Naive thymus-derived CD4-positive, alpha-beta T cell (primary cell): Measurements from ENCODE around the gene CIC. TPM values are rescaled to one million over a fixed set of nuclear protein-coding genes. Genes with fewer than 3 reads are reported as not detected.
A peak's percentile ranks its signal among the peaks of the same experiment; 100 is the strongest.

Experiments used
- ATAC-seq: fragments of 150-1000 bp; cut with Tn5 transposase; 2 replicates; pipeline ENCODE4 v1.10.0; 2021; ENCODE audit warnings: mild to moderate bottlenecking, moderate library complexity
- CTCF ChIA-PET: fragments of 350-600 bp; sonication (Branson Sonifier 250); formaldehyde crosslinking; loops from one replicate; lab custom pipeline; 2021; ENCODE audit warnings: antibody characterized with exemption; lab: Charles Lee
- POLR2A ChIA-PET: fragments of 350-600 bp; sonication (Branson Sonifier 250); formaldehyde crosslinking; loops from one replicate; lab custom pipeline; 2021; ENCODE audit warnings: antibody characterized with exemption, inconsistent platforms; lab: Charles Lee
- DNase-seq, 9 donors: peaks; one replicate each; pipeline versions ENCODE4 v3.0.0 to v3.0.0-alpha.2; 2020 to 2022; ENCODE audit warnings: mixed read lengths in 1 of 9
- H3K27ac ChIP-seq: one replicate; pipeline ENCODE4 v1.7.0; 2013; ENCODE audit warnings: mild to moderate bottlenecking, low read depth, low read length, moderate library complexity
- H3K27me3 ChIP-seq, 2 donors: one replicate each; pipeline ENCODE4 v1.7.0; 2013; ENCODE audit warnings: low read length in 2 of 2, mild to moderate bottlenecking in 2 of 2, moderate library complexity in 2 of 2; ENCODE audit not compliant: control insufficient read depth in 2 of 2, insufficient read depth in 2 of 2
- H3K36me3 ChIP-seq, 3 experiments: 1 replicate in 2 of 3; 2 replicates in 1 of 3; pipeline ENCODE4 v1.7.0; 2013; ENCODE audit warnings: low read length in 3 of 3, mild to moderate bottlenecking in 3 of 3, moderate library complexity in 1 of 3; ENCODE audit not compliant: insufficient read depth in 3 of 3, control insufficient read depth in 2 of 3
- H3K4me1 ChIP-seq, 2 donors: one replicate each; pipeline ENCODE4 v1.7.0; 2013; ENCODE audit warnings: low read length in 2 of 2, mild to moderate bottlenecking in 2 of 2, moderate library complexity in 1 of 2; ENCODE audit not compliant: control insufficient read depth in 2 of 2, insufficient read depth in 2 of 2
- H3K4me3 ChIP-seq: 2 replicates; pipeline ENCODE4 v1.7.0; 2013; ENCODE audit warnings: mild to moderate bottlenecking, low read length
- H3K9me3 ChIP-seq, 3 experiments: 1 replicate in 2 of 3; 2 replicates in 1 of 3; pipeline ENCODE4 v1.7.0; 2013; ENCODE audit warnings: low read length in 3 of 3; ENCODE audit not compliant: control insufficient read depth in 2 of 3
- H3K27ac Mint-ChIP-seq, 9 donors: one replicate each; pipeline ENCODE4 v1.8.0; 2020 to 2022; ENCODE audit warnings: mixed read lengths in 9 of 9, mild to moderate bottlenecking in 8 of 9, moderate library complexity in 5 of 9, inconsistent platforms in 2 of 9
- H3K27me3 Mint-ChIP-seq, 5 donors: one replicate each; pipeline ENCODE4 v1.8.0; 2021 to 2022; ENCODE audit warnings: mixed read lengths in 5 of 5, mild to moderate bottlenecking in 1 of 5
- H3K36me3 Mint-ChIP-seq, 5 donors: one replicate each; pipeline ENCODE4 v1.8.0; 2020 to 2022; ENCODE audit warnings: mixed read lengths in 5 of 5, mild to moderate bottlenecking in 3 of 5, inconsistent platforms in 1 of 5
- H3K4me1 Mint-ChIP-seq, 7 donors: one replicate each; pipeline ENCODE4 v1.8.0; 2020 to 2022; ENCODE audit warnings: mixed read lengths in 7 of 7, mild to moderate bottlenecking in 3 of 7, inconsistent platforms in 1 of 7
- H3K4me3 Mint-ChIP-seq, 10 donors: one replicate each; pipeline ENCODE4 v1.8.0; 2020 to 2022; ENCODE audit warnings: mild to moderate bottlenecking in 10 of 10, mixed read lengths in 10 of 10, moderate library complexity in 6 of 10, inconsistent platforms in 2 of 10
- H3K9me3 Mint-ChIP-seq, 11 donors: one replicate each; pipeline ENCODE4 v1.8.0; 2020 to 2022; ENCODE audit warnings: mixed read lengths in 11 of 11, mild to moderate bottlenecking in 4 of 11, inconsistent platforms in 1 of 11, moderate library complexity in 1 of 11
- intact Hi-C, 2 donors: fragments of 100-400 bp; cut with micrococcal nuclease; formaldehyde crosslinking; loops; one replicate each; pipeline ENCODE4 v1.15.1; 2023
- polyA plus RNA-seq, 2 donors: library from polyadenylated mRNA; unstranded; fragments of 300-500 nt; fragmentation: Illumina TruSeq; gene quantifications; one replicate each; pipeline ENCODE4 v1.2.3, GENCODE V29; 2021
- total RNA-seq, 6 experiments: library from RNA in 5 of 6; stranded (reverse) in 5 of 6; gene quantifications; 1 replicate in 5 of 6; 2 replicates in 1 of 6; pipeline ENCODE4 v1.2.3 and lab custom pipeline; 2021 to 2026

Gene CIC
- total and polyA plus RNA-seq, 7 experiments from 2014 or later = 1.5 to 134 (median 93.6) TPM

GRCh38 chr19:42233106-42233505, 35.9 kb upstream of the CIC start:
- Histone ChIP-seq H3K4me1 (no peaks in the 10 kb centered on the region), H3K36me3 (peaks cover 8 to 88% (median 19%) of the 10 kb centered on the region in 3 experiments), H3K9me3 (no peaks in the 10 kb centered on the region), H3K4me3 (no peak overlapping the region), H3K27ac (no peak overlapping the region), H3K27me3 (no peaks in the 10 kb centered on the region)
- H3K4me1 Mint-ChIP-seq = peaks cover 11 to 39% (median 18%) of the 10 kb centered on the region in 7 donors
- POLR2A ChIA-PET = interaction anchor here (1.0 to 2.6 kb wide), 4 partner anchors 8 to 13 kb away, joined by 3 to 8 read pairs (median 4); partner anchors contain the start of genes GSK3A and ZNF526
- ATAC-seq (no peak), DNase-seq (no peak)
- peak overlapping the region in 3 of 9 donors; percentile 19 to 41 (median 38) for H3K27ac Mint-ChIP-seq
- intact Hi-C loops = no loop called here
- H3K27me3 Mint-ChIP-seq = no peaks in the 10 kb centered on the region
- CTCF ChIA-PET = no interaction called here
- no peak overlapping the region for H3K4me3 Mint-ChIP-seq
- peaks cover 0 to 32% (median 5%) of the 10 kb centered on the region in 5 donors for H3K36me3 Mint-ChIP-seq
- H3K9me3 Mint-ChIP-seq = no peaks in the 10 kb centered on the region

GRCh38 chr19:42233678-42234292, 35.3 kb upstream of the CIC start:
- ATAC-seq = no peak
- no peaks in the 10 kb centered on the region for H3K4me1 ChIP-seq
- H3K36me3 ChIP-seq = peaks cover 8 to 83% (median 16%) of the 10 kb centered on the region in 3 experiments
- CTCF ChIA-PET = interaction anchor here (0.6 to 1.1 kb wide), 2 partner anchors 13 to 221 kb away, joined by 4 to 6 read pairs; no protein-coding TSS in a partner anchor
- no peaks in the 10 kb centered on the region for H3K9me3 Mint-ChIP-seq
- peak overlapping the region in 1 of 10 donors; percentile 16 for H3K4me3 Mint-ChIP-seq
- H3K27ac ChIP-seq = peak overlapping the region; percentile 8
- H3K27me3 Mint-ChIP-seq = no peaks in the 10 kb centered on the region
- H3K27me3 ChIP-seq = no peaks in the 10 kb centered on the region
- peak overlapping the region in 6 of 9 donors; percentile 19 to 70 (median 40) for H3K27ac Mint-ChIP-seq
- H3K36me3 Mint-ChIP-seq = peaks cover 0 to 32% (median 5%) of the 10 kb centered on the region in 5 donors
- no peak for DNase-seq
- H3K4me1 Mint-ChIP-seq = peaks cover 11 to 34% (median 18%) of the 10 kb centered on the region in 7 donors
- POLR2A ChIA-PET = interaction anchor here (2.6 kb wide), 1 partner anchor 9 kb away, joined by 8 read pairs; the partner anchor contains the start of gene GSK3A
- intact Hi-C loops = no loop called here
- no peaks in the 10 kb centered on the region for H3K9me3 ChIP-seq
- H3K4me3 ChIP-seq = no peak overlapping the region

- Mint-ChIP-seq H3K27ac (peak overlapping the region in 3 of 9 donors; percentile 41 to 73 (median 43)), H3K9me3 (no peaks in the 10 kb centered on the region), H3K4me1 (peaks cover 15 to 37% (median 22%) of the 10 kb centered on the region in 7 donors), H3K4me3 (no peak overlapping the region), H3K36me3 (peaks cover 0 to 32% (median 5%) of the 10 kb centered on the region in 5 donors), H3K27me3 (no peaks in the 10 kb centered on the region)
- H3K9me3 ChIP-seq = no peaks in the 10 kb centered on the region
- ChIA-PET CTCF (interaction anchor here (0.6 to 1.1 kb wide), 2 partner anchors 13 to 221 kb away, joined by 4 to 6 read pairs; no protein-coding TSS in a partner anchor), POLR2A (interaction anchor here (0.7 to 2.6 kb wide), 2 partner anchors 8 to 12 kb away, joined by 3 to 8 read pairs; partner anchors contain the start of gene GSK3A)
- H3K4me3 ChIP-seq = no peak overlapping the region
- ATAC-seq (no peak), DNase-seq (no peak)
- H3K36me3 ChIP-seq = peaks cover 13 to 83% (median 16%) of the 10 kb centered on the region in 3 experiments
- H3K27me3 ChIP-seq = no peaks in the 10 kb centered on the region
- peak overlapping the region; percentile 8 for H3K27ac ChIP-seq
- intact Hi-C loops = no loop called here
- H3K4me1 ChIP-seq = peaks cover 0 to 2% of the 10 kb centered on the region in 2 donors
Measured at GRCh38 chr19:42234364-42234763, 34.7 kb upstream of the CIC start.

GRCh38 chr19:42235181-42235580, 33.9 kb upstream of the CIC start:
- Histone ChIP-seq H3K9me3 (no peaks in the 10 kb centered on the region), H3K27me3 (no peaks in the 10 kb centered on the region), H3K36me3 (peaks cover 14 to 83% (median 16%) of the 10 kb centered on the region in 3 experiments), H3K4me3 (no peak overlapping the region), H3K4me1 (peaks cover 7 to 10% of the 10 kb centered on the region in 2 donors), H3K27ac (no peak overlapping the region)
- ATAC-seq = no peak
- Mint-ChIP-seq H3K27ac (peak overlapping the region in 2 of 9 donors; percentile 27 to 73), H3K4me3 (no peak overlapping the region), H3K4me1 (peaks cover 18 to 38% (median 24%) of the 10 kb centered on the region in 7 donors), H3K27me3 (no peaks in the 10 kb centered on the region), H3K9me3 (no peaks in the 10 kb centered on the region), H3K36me3 (peaks cover 0 to 31% (median 4%) of the 10 kb centered on the region in 5 donors)
- CTCF ChIA-PET = no interaction called here
- no peak for DNase-seq
- intact Hi-C loops = no loop called here
- POLR2A ChIA-PET = interaction anchor here (0.7 kb wide), 1 partner anchor 13 kb away, joined by 3 read pairs; no protein-coding TSS in a partner anchor

GRCh38 chr19:42239544-42240220, 29.4 kb upstream of the CIC start:
- Mint-ChIP-seq H3K4me3 (peak overlapping the region in 5 of 10 donors; percentile 3 to 72 (median 38)), H3K36me3 (peaks cover 0 to 23% (median 5%) of the 10 kb centered on the region in 5 donors), H3K27me3 (no peaks in the 10 kb centered on the region), H3K4me1 (peaks cover 37 to 62% (median 48%) of the 10 kb centered on the region in 7 donors), H3K27ac (peak overlapping the region in 7 of 9 donors; percentile 36 to 83 (median 72)), H3K9me3 (no peaks in the 10 kb centered on the region)
- ATAC-seq (no peak), DNase-seq (no peak)
- Histone ChIP-seq H3K36me3 (peaks cover 6 to 41% (median 16%) of the 10 kb centered on the region in 3 experiments), H3K4me3 (no peak overlapping the region), H3K27ac (peak overlapping the region; percentile 2), H3K9me3 (no peaks in the 10 kb centered on the region), H3K27me3 (no peaks in the 10 kb centered on the region), H3K4me1 (peaks cover 24 to 38% of the 10 kb centered on the region in 2 donors)
- intact Hi-C loops = loop anchor here (5.0 to 10.0 kb wide), 3 partner anchors 183 to 1797 kb away; partner anchors contain the start of genes SERTAD3 (in 2 of the 2) and ARHGEF1 (in 1 of the 2)
- ChIA-PET POLR2A (interaction anchor here (0.5 to 8.2 kb wide), 4 partner anchors 15 to 378 kb away, joined by 3 to 84 read pairs (median 4); partner anchors contain the start of genes DEDD2 and ZNF526), CTCF (interaction anchor here (1.4 to 2.1 kb wide), 3 partner anchors 20 to 131 kb away, joined by 3 to 7 read pairs (median 3); no protein-coding TSS in a partner anchor)

- H3K27ac Mint-ChIP-seq = peak overlapping the region in 8 of 9 donors; percentile 59 to 95 (median 78)
- no peak for DNase-seq
- Histone ChIP-seq H3K4me3 (peak overlapping the region; percentile 78), H3K9me3 (no peaks in the 10 kb centered on the region), H3K27ac (peak overlapping the region; percentile 95), H3K4me1 (peaks cover 28 to 42% of the 10 kb centered on the region in 2 donors), H3K27me3 (no peaks in the 10 kb centered on the region), H3K36me3 (peaks cover 6 to 25% (median 6%) of the 10 kb centered on the region in 3 experiments)
- ChIA-PET POLR2A (interaction anchor here (0.6 to 8.2 kb wide), 7 partner anchors 8 to 109 kb away, joined by 3 to 84 read pairs (median 4); partner anchors contain the start of genes DEDD2, POU2F2 and ZNF526), CTCF (interaction anchor here (0.7 to 5.7 kb wide), 2 partner anchors 13 to 21 kb away, joined by 5 to 24 read pairs; partner anchors contain the start of gene ZNF526)
- no peaks in the 10 kb centered on the region for H3K27me3 Mint-ChIP-seq
- peaks cover 0 to 16% (median 4%) of the 10 kb centered on the region in 5 donors for H3K36me3 Mint-ChIP-seq
- H3K4me1 Mint-ChIP-seq = peaks cover 41 to 64% (median 56%) of the 10 kb centered on the region in 7 donors
- no peak for ATAC-seq
- intact Hi-C loops = loop anchor here (5.0 to 10.0 kb wide), 3 partner anchors 181 to 1799 kb away; partner anchors contain the start of genes SERTAD3 (in 2 of the 2) and ARHGEF1 (in 1 of the 2)
- H3K9me3 Mint-ChIP-seq = no peaks in the 10 kb centered on the region
- H3K4me3 Mint-ChIP-seq = peak overlapping the region; percentile 72 to 92 (median 86)
Measured at GRCh38 chr19:42241279-42241678, 27.8 kb upstream of the CIC start.
